ENCODE data around the gene TNFRSF14. TPM values are rescaled to one million over a fixed set of nuclear protein-coding genes. Genes with fewer than 3 reads are reported as not detected.

The TNFRSF14 gene
- total and polyA plus RNA-seq, 2 experiments from 2014 or later, result not detected

- no peak overlapping the region for H3K27ac ChIP-seq (ENCODE audit: low read depth)
- no peak overlapping the region for H2AFZ ChIP-seq
- Mint-ChIP-seq H3K27ac (no peak overlapping the region), H3K27me3 (ENCODE audit: insufficient read depth, low read depth, poor library complexity) (peaks cover 2% of the 10 kb centered on the region), H3K36me3 (ENCODE audit: low read depth) (peaks cover 19% of the 10 kb centered on the region), H3K9me3 (no peaks in the 10 kb centered on the region), H3K4me1 (no peaks in the 10 kb centered on the region), H3K4me3 (no peak overlapping the region)
- H3K27me3 ChIP-seq (ENCODE audit: insufficient read depth), result no peaks in the 10 kb centered on the region
- H3K4me2 ChIP-seq, result no peak overlapping the region
- no peaks in the 10 kb centered on the region; the same call in 1 of the 2 replicates for H3K36me3 ChIP-seq (ENCODE audit: insufficient read depth)
- no peaks in the 10 kb centered on the region; the same call in 1 of the 2 replicates for H4K20me1 ChIP-seq (replicated peaks; ENCODE audit: insufficient read depth)
- no peaks in the 10 kb centered on the region for H3F3A ChIP-seq (replicated peaks; ENCODE audit: low read depth)
- H3K4me1 ChIP-seq (ENCODE audit: insufficient read depth), result no peaks in the 10 kb centered on the region
- no peaks in the 10 kb centered on the region for H3K9me2 ChIP-seq (ENCODE audit: insufficient read depth)
- TF ChIP-seq JUNB (IDR thresholded peaks at IDR 0.05; ENCODE audit: unreplicated experiment) (no peak), EZH2 (IDR thresholded peaks at IDR 0.05; ENCODE audit: low read depth, unreplicated experiment) (no peak), CREB1 (CRISPR knock-in tag; IDR thresholded peaks at IDR 0.05; ENCODE audit: low read depth) (no peak), ZNF462 (CRISPR knock-in tag; IDR thresholded peaks at IDR 0.05) (no peak), ZNF114 (CRISPR knock-in tag; IDR thresholded peaks at IDR 0.05) (no peak)
- no peak for ATAC-seq
- no peaks in the 10 kb centered on the region for H3K79me2 ChIP-seq (replicated peaks; ENCODE audit: insufficient read depth)
- DNase-seq (ENCODE audit: low spot score), result no peak
- H3K4me3 ChIP-seq, result no peak overlapping the region
Measured at GRCh38 chr1:2509589-2509988, 46.6 kb upstream of the TNFRSF14 start.
